NOMO-1 treated with dmso at 0.1 percent for 144 hours (cell line): ENCODE measurements around the gene IL11.
"Not testable (repeated sequence)": the region's sequence is repeated elsewhere in the genome, so short reads cannot be mapped to it uniquely, and the experiment has no call there.

Experiments used
- DNase-seq: peaks from one replicate; lab custom pipeline; 2025; ENCODE audit not compliant: unreplicated experiment; lab: John Stamatoyannopoulos, UW

IL11 gene

DNA sequence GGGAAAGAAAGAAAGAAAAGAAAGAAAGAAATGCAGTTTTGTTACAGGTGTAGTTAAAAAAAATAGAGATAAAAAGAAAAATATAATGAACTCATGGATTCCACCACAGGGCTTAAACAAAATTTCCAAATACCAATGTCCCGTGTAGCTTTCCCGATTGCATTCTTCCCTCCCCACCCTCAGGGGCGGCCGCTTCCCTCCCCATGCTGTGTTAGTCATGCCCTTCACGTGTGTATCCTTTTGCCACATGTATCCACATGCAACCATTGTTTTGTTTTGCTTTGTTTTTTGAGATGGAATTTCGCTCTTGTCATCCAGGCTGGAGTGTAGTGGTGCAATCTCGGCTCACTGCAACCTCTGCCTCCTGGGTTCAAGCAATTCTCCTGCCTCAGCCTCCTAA, 34.2 kb downstream of the IL11 start:
- no peak for DNase-seq

GRCh38 chr19:55333870-55334269, 36.4 kb downstream of the IL11 start:
- DNase-seq = no peak

DNA sequence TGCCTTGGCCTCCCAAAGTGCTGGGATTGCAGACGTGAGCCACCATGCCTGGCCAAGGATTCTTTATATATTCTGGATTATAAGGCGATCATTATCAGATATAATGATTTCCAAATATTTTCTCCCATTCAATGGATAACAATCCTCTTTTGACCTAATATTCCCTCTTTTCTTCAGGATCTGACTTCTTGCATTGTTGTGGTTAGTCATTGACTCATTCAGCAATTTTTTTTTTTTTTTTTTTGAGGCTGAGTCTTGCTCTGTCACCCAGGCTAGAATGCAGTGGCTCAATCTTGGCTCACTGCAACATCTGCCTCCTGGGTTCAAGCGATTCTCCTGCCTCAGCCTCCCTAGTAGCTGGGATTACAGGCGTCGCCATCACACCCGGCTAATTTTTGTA, 40.5 kb downstream of the IL11 start:
- DNase-seq = not testable (repeated sequence)

GRCh38 chr19:55328774-55329318, 41.4 kb downstream of the IL11 start:
- DNase-seq = not testable (repeated sequence)

GRCh38 chr19:55325172-55325571, 45.1 kb downstream of the IL11 start, which contains the start of gene TMEM150B:
Gene TMEM150B (minus strand): TSS chr19:55325341. CDS start chr19:55321036, 4,305 bp downstream.
- DNase-seq = peak; percentile 3

DNA sequence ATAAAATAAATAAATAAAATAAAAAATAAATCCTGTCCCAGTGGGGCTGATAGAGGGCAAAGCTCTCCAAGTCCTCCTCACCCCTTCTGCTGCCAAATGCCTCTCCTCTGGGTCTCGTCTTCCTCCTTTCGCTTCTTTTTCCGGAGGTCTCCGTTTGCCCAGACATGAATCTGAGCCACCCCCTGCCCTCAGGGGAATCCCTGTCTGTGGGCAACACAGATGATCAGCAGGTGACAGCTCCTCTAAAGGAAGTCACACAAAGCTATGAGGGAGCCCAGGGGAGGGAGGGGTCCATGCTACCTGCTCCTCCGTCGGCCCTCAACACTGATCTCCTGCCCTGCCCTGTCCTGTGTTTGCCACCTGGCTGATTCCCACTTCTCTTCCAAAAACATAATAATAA, 45.6 kb downstream of the IL11 start:
- no peak for DNase-seq

GRCh38 chr19:55322204-55322885, 47.9 kb downstream of the IL11 start:
- DNase-seq = no peak

GRCh38 chr19:55321466-55322137, 48.7 kb downstream of the IL11 start:
- DNase-seq = no peak

GRCh38 chr19:55320844-55321419, 49.3 kb downstream of the IL11 start:
- no peak for DNase-seq

- no peak for DNase-seq
Observed at GRCh38 chr19:55319785-55320184, 50.5 kb downstream of the IL11 start.

DNA sequence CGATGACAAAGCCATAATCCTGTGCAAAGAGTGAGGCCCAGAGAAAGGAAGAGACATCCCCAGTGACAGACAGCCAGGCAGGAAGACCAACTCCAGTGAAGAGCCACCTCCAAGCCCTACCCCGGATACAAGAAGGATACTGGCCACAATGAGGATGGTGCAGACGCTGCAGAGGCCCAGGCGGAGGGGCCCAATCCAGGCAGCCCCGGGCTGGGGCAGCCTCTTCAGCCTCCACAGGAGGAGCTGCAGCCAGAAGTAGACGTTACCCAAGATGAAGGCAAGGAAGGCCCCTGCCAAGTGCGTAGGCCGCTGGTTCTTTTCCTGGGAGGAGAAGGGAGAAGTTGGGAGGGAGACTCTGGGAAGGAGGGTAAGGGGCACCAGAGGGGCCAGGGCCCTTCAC, 53.6 kb downstream of the IL11 start:
- no peak for DNase-seq

- no peak for DNase-seq
Observed at GRCh38 chr19:55315956-55316525, 54.2 kb downstream of the IL11 start.

- no peak for DNase-seq
Observed at GRCh38 chr19:55314396-55314795, 55.9 kb downstream of the IL11 start.
